GM19397 (cell line): ENCODE measurements around the gene SLC28A1.
"Not testable (repeated sequence)": the region's sequence is repeated elsewhere in the genome, so short reads cannot be mapped to it uniquely, and the experiment has no call there.

Source experiments
- ATAC-seq: cut with Tn5 transposase; IDR thresholded peaks from one replicate; pipeline ENCODE4 v1.9.1; 2021; ENCODE audit warnings: mild to moderate bottlenecking, moderate library complexity; ENCODE audit not compliant: unreplicated experiment

Gene SLC28A1

DNA sequence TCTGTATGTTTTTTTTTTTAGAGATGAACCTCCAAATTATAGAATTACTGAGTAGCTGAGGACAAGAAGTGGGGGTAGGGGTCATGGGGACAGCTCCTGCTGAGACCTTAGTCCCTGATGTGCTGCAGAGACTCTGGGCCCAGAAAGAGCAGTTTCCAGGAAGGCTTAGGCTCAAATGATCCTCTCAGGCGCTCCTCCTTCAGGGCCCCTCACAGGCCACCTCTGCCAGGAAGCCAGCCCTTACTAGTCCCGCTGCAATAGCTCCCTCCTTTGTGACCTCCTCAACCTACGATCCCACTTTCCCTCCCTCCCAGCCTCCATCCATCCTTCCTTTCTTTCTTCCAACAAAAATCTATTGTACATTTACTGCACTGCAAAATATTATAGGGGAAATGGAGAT lies 24.6 kb downstream of the SLC28A1 start:
- ATAC-seq: no peak

DNA sequence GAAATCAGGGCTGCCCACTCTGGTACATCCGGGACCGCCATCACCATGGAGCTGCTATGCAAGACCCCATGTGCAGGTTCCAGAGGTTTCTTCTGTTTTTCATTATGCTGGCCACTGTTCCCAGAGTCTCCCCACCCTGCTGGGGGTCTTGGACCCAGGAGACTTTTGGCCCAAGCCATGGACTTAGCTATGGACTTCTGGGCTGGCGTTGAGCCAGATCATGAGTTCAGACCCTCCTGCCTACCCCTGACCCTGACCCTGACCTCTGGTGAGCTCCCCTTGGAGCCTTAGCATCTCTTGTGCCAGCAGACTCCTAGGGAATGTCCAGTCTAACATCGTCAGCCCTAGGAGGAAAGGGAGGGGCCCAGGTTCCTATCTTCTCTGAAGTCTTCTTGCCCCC lies 25.3 kb downstream of the SLC28A1 start:
- no peak for ATAC-seq

DNA sequence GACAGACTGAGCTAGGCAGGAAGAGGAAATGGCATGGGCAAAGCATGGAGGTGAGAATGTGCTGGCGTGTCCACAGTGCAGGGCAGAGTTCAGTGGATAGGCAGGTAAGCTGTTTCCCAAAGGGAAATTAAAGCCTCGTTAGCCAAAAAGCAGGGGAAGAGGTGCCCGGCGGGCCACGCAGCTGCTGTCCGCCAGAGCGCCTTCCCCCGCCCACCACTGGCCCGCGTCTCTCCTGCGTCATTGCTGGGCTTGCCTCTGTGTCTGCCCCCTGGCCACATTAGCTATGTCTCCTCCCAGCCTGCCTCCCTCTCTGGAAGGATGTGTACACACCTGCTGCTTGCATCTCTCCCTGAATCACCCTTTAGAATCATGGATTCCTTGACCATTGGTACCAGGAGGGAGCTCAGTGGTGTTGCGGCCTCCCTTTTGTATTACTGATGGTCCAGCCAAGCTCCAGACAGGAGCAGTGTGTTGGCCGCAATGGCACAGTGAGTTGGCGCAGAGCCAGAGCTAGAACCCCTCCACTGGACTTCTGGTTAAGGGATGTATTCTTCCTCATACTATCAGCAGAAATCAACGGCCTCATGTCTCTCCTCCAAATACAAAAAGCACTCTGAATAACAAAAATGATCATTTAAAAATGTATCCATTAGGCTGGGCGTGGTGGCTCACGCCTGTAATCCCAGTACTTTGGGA lies 26.6 kb downstream of the SLC28A1 start:
- no peak for ATAC-seq

DNA sequence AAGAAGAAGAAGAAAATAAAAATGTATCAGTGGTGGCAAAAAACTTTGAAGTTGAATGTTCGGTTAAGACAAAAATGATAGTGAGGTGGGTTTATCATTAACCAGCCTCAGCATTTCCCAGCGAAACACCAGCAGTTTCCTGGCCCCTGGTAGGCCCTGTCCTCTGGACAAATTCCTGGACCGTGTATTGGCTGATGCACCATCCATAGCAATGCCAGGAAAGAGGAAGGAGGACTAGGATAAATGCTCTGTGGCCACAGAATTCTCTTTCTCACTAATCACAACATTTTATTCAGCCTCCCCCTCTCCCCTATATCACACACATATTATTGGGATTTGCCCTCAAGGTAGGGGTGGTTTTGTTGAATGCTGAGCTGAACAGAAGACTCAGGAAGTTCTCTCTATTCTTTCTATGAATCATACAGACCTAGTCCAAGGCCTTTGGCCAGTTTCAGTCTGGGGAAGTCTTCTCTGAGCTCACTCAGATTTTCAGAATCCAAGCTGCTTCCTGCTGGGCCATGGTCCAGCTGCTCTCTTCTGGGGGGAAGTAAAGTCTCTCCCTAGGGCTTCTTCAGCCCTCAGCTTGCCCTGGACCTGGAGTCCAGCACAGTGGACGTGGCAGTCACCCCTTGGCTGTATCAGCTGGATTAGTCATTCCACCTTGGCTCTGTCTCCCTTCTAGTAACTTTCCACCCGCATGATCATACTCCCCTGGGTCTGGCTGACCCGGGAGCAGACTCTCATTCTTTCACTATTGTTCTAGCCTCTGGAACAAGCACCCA lies 27.6 kb downstream of the SLC28A1 start:
- ATAC-seq: no peak

DNA sequence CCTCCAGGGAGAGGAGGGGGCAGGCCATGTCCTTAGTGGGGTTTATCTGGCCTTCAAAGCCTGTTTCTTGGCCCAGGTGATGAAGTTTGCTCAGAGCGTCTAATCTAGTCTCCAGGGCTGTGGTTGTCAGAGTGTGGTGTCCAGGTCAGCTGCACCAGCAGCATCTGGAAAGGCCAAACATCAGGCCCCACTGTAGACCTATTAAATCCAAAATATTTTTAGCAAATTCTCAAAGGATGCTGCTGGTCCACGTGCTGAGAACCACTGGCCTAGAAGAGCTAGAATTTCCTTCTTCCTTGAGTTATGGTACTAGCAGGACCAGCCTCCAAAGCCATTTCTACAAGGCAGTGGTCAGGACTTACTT lies 28.9 kb downstream of the SLC28A1 start:
- ATAC-seq: no peak

DNA sequence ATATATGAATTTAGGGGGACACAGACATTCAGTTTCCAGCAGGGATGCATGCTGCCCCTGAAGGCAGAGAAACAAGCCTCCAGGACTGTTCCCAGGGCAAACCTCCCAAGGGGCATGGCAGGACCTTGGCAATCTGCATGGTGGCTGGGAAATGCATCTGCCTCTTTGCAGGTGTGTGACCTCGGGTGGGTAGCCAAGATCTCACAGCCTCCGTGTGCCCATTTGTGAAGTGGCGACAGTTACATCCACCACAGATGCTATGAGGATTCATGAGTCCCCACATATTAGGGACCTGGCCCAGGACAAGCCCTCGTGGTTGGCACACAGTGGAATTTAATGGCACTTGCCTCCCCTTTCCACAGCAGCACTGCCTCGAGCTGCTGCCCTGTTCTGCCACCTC lies 29.9 kb downstream of the SLC28A1 start:
- ATAC-seq: no peak

DNA sequence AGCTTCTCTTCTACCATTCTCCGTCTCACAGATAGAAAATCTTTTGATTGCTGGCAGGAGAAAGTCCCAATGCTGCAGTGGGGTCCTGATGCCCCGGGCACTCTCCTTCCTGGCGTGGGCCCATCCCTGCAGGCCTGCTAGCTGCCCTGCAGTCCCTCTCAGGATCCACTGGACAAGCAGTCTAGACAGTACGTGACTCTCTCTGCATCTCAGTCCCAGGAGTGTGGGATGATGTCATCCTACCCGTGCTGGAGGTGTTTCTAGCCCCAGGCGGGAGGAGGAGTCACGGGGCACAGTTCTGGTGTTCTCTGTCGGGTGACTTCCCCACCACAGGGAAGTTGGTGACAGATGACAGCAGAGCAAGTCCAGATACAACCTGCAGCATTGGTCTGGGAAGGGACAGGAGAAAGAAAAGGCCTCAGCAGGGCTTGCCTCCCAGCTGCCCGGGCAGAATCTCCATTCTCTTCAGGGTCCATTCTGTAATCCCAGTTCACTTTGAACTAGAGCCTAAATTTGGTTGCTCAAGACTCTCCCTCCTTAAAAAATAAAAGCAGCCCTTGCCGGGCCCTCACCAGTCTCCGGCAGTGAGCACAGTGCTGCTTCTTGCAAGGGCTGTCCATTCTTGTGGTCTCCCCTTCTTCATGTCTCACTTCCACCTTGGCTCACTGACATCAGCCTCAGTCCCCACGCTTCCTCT lies 30.6 kb downstream of the SLC28A1 start:
- ATAC-seq: peak; percentile 91

DNA sequence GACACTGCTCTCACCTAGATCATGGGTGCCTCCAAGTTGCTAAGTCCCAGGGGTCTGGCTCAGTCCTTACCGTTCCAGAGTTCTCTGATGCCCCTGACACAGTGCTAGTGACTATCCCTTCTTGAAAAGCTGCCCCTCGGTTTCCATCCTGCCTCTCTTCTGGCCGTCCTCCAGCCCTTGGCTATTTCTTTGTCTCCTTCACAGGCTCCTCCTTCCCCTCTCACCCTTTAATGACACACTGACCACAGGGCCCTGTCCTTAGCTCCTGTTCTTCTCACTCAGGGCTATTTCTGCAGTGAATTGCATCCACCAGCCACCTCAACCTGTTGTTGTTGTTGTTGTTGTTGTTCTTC lies 31.1 kb downstream of the SLC28A1 start:
- ATAC-seq: no peak

DNA sequence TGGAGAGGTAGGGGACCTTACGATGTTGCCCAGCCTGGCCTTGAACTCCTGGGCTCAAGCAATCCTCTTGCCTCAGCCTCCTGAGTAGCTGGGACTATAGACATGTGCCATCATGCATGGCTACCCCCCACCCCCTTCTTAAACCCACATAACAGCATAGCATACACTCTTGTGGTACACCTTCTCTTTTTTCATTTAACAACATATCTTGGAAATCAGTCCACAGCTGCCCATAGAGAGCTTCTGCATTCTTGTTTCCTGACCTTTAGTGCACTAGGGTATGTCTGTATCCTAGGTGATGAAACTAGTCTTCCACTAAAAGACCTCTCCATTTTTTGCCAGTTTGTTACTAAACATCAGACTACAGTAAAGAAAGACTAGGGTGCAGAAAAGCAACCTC lies 33.0 kb downstream of the SLC28A1 start:
- ATAC-seq: no peak

DNA sequence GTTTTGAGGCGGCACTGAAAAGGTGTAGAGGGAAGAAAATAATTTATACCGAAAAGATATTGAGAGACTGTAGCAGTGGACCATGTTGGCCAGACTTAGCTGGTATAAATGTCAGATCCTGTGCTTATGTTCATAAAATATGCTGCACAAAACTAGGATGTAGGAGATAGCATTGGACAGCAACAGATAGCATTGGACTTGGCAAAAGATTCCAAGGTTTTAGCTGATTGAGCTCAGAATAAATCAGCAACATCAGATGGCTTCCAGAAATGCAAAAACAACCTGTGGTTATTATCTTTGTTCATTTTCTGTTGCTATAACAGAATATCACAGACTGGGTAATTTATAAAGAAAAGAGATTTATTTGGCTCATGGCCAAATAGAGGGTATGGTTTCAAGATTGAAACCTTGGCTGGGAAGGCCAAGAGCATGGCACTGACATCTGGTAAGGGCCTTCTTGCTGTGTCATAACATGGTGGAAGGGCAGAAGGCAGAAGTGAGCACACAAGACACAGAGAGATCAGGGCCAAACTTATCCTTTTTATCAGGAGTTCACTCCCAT lies 34.7 kb downstream of the SLC28A1 start:
- ATAC-seq: no peak

DNA sequence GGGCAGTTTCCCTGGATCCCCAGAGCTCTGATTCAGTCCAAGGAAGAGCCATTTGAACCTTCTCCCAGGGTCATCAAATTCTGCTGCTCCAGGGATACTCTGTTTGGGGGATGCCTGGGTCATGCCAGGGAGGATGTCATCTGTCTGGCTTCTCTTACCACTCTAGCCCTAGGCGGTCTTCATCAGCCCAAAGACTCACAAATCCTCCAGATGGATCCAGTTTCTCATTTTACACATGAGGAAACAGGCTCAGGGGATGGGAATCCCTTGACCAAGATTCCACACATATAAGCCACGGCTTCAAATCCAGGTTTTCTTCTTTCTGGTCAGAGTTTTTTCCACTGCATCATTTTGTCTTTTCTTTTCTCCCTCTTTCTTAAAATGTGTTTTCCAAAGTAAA lies 36.7 kb downstream of the SLC28A1 start:
- no peak for ATAC-seq

DNA sequence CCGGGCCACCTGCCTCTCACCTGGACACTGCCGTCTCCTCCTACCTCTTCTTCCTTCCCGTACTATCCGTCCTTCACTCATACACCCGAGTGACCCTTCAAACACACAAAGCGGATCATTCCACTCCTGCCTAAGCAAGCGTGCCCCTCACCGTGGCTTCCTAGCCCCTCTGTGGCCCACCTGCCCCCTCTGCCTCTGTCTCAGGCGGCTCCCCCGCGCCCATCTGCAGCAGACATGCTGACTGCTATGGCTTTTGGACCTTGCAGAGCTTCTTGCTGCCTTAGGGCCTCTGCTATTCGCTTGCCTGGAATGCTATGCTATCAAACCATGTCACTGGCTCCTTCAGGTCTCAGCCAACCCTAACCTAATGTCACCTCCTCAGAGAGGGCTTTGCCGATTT lies 38.1 kb downstream of the SLC28A1 start:
- ATAC-seq: no peak

DNA sequence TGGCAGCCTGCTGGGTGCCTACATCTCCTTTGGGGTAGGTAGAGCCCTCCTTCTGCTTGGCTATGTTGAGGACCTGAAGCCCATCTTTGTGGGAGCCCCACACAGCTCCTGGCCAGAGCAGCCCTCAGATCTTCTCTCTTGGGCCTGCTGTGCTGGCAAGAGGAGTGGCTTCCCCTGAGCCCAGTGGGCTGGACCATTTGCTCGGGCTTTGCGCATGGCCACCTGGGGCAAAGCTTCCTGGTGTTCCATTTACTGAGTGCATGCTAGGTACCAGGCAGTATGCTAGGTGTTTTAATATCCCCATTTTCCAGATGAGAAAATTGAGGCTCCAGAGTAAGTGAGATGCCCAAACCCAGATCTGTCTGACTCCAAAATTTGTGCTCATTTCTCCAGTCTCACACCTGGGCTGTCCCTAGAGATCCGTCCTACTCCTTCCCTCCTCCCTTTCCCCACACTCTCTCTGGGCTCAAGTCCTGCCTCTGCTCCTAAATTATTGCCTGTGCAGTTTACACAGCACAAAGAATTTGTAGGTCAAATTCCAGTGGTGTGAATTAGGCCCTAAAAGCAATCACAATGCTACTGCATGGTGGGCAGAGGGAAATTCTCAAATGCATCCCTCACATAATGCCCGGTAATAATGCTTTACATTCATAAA lies 39.7 kb downstream of the SLC28A1 start:
- ATAC-seq: no peak

DNA sequence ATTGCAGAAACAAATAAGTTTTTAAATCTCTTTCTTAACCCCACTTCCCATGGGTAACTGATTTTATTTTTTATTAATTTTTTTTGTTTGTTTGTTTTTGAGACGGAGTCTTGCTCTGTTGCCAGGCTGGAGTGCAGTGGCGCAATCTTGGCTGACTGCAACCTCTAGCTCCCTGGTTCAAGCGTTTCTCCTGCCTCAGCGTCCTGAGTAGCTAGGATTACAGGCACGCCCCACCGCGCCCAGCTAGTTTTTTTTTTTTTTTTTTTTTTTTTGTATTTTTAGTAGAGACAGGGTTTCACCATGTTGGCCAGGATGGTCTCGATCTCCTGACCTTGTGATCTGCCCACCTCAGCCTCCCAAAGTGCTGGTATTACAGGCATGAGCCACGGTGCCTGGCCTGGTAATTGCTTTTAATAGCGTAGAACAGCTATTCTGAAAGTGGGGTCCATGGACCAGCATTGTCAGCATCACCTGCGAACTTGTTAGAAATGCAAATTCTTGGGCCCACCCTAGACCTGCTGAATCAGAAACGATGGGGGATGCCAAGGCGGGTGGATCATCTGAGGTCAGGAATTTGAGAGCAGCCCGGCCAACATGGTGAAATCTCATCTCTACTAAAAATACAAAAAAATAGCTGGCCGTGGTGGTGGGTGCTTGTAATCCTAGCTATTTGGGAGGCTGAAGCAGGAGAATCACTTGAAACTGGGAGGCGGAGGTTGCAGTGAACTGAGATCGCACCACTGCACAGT lies 40.5 kb downstream of the SLC28A1 start:
- ATAC-seq: not testable (repeated sequence)

DNA sequence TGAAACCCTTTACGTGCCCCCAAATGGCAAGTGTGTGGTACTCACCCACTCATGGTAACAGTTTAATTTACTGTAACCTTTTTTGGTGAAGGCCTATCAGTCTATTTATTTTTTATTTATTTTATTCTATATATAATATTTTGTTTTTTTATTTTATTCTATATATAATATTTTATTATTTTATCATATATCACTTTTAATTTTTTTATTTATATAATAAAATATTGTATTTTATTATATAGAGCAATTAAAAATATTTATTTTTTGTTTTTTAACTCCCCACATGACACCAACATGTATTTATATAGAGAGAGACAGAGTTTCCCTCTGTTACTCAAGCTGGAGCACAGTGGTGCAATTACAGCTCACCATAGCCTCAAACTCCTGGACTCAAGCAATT lies 41.4 kb downstream of the SLC28A1 start:
- ATAC-seq: no peak

DNA sequence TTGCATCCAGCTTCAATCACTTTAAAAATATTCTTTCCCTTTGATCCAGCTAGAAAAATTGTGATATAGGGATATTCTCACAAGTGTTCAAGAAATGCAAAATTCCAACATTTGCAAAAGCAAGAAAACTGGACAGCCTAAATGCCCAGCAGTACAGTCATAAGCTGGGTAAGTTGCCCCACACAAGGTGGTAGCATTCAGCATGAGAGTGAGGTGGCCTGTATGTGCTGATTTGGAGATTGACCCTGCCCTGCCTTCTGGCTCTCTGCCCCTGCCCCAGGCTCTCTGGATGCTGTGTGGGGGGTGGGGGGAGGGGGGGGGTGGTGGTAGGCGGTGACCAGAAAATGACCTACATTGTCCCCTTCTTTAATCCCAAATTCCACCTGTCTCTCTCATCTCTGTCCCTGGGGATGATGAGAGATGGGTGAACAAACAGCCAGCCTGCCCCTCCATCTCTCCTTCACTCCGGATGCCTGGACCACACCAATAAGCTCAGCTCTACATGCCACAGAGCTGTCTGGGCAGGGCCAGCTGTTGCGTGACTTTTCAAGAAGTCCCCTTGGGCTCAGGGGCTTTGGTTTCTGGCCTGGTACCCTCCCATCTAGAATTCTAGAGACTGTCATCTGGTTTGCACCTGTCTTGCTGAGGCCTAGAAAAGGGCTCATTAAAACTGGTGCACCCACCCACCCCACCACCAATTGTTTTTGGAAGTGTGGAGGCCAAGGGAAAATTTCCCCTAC lies 42.2 kb downstream of the SLC28A1 start:
- no peak for ATAC-seq

DNA sequence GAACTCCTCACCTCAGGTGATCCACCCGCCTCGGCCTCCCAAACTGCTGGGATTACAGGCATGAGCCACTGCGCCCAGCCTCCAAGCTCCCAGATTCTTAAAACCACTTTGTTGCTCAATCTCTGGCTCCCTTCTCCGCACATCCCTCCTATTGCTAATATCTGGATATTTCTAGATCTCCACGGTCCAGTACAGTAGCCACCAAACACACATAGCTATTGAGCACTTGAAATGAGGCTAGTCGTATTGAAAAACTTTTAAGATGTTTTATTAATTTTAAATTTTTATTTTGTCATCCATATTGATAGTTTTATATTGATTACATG lies 44.3 kb downstream of the SLC28A1 start:
- ATAC-seq: no peak

DNA sequence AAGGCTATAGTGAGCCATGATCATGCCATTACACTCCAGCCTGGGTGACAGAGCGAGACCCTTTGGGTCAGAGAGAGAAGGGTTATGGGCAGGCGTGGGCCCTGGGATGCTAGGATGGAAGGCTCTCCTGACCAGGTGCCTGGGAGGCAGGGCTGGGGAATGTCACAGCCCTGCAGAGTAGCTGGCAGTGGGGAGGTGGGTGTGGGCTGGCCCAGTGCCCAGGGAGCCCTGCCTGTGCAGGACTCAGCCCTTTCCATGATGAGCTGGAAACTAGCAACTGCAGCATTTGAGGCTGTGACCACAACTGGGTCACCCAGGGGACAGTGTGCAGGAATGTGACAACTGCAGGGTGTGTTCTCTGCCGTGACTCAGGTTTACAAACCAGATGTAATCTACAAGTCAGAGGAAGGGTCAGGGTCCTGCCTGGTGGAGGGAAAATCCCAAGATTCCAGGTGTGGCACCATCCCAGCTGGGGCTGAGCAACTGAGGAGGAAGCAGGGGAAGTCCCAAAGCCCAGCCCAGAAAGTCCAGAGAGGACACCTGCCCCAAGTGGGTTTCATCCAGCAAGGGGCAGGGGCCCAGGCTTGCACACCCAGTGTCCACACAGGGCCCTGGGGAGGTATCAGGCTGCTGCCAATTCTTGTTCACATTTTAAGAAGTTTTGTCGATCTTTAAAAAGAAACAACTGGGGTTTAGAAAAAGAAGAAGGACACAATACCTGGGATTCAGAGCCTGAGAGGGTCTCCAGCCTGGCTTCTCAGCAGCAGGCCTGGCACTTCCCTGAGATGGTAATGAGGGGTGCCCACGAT lies 45.5 kb downstream of the SLC28A1 start:
- ATAC-seq: no peak
